Measurements from ENCODE around the gene HSBP1. TPM values are rescaled to one million over a fixed set of nuclear protein-coding genes. Genes with fewer than 3 reads are reported as not detected.

HSBP1 gene
- total and polyA plus RNA-seq, 2 of the 8 experiments (the other 6 are each of a cell fraction or from before 2014, with no cell fraction given), result 78.4 to 219 TPM

DNA sequence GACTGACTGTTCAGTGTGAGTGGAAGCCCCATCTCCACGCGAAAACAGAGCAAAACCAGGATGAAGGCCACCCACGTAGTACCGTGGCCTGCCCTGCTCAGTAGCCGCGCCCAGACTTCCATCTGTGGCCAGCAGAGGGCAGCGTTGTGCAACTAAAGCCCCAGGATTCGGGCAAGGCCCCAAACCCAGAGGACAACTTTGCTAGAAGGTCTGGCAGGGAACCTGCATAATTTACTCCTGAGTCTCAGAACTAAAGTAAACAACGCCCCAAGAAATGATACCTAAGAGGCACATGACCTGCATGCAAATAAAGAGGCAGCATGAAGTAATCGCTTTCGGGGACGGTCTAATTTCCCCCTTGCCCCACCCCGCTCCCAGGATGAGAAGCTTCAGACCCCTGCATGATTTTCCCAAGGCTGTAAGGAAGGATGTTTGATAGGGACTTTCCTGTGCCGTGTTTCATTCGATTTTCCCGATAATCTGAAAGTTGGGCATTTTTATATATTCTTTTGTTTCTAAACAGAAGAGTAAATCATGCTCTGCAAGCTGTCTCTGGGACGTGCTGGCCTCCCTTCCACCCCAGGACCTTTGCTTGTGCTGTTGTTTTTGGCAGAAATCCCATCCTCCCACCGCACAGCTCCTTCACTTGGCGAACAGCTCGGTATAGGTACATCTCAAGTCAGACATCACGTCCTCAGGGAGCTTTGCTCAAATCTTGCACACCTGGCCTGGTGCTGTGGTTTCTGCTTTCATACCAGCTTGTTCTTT lies 18.6 kb downstream of the HSBP1 start:
- Histone ChIP-seq H4K20me1 (replicated peaks in 1 of 2; ENCODE audit: control insufficient read depth in 1 of 2, insufficient read depth in 2 of 2, low read length in 2 of 2) (no peaks in the 10 kb centered on the region), H3K14ac (ENCODE audit: insufficient read length) (no peak overlapping the region), H2BK120ac (replicated peaks; ENCODE audit: low read depth, low read length) (peak overlapping the region; percentile 58), H3K56ac (replicated peaks; ENCODE audit: insufficient read length, low read depth, low read length) (no peak overlapping the region), H2AFZ (ENCODE audit: low read length) (peak overlapping the region; percentile 91), H3K23me2 (ENCODE audit: low read depth, low read length) (no peaks in the 10 kb centered on the region), H4K91ac (replicated peaks; ENCODE audit: insufficient read length, low read length) (peak overlapping the region; percentile 97), H3K4me2 (ENCODE audit: insufficient read depth in 1 of 2, low read depth in 2 of 2, low read length in 2 of 2) (no peak overlapping the region), H3K79me2 (ENCODE audit: control insufficient read depth in 1 of 2, insufficient read depth in 2 of 2, low read length in 2 of 2) (no peaks in the 10 kb centered on the region), H3K18ac (ENCODE audit: extremely low read depth, low read length) (peak overlapping the region; percentile 78; the same call in 1 of the 2 replicates), H3K23ac (ENCODE audit: insufficient read length) (no peak overlapping the region), H2AK5ac (ENCODE audit: low read depth, low read length) (peak overlapping the region; percentile 41; the same call in 1 of the 2 replicates), H2BK15ac (ENCODE audit: low read length) (no peak overlapping the region), H3K79me1 (ENCODE audit: low read depth, low read length) (no peaks in the 10 kb centered on the region), H3K27ac (ENCODE audit: low read depth, low read length) (no peak overlapping the region; the same call in 1 of the 2 replicates), H3K9me3 (ENCODE audit: insufficient read depth in 2 of 2, low read depth in 1 of 2, low read length in 1 of 2) (no peaks in the 10 kb centered on the region), H3K27me3 (replicated peaks in 1 of 4; ENCODE audit: control insufficient read depth in 3 of 4, extremely low read depth in 1 of 4, insufficient read depth in 3 of 4, low read length in 3 of 4) (no peaks in the 10 kb centered on the region), H2BK12ac (ENCODE audit: low read depth, low read length) (peak overlapping the region; percentile 95), H3K36me3 (ENCODE audit: control insufficient read depth in 2 of 4, insufficient read depth in 4 of 4, low read length in 3 of 4) (no peaks in the 10 kb centered on the region), H3K4me1 (replicated peaks in 1 of 4; ENCODE audit: control insufficient read depth in 3 of 4, insufficient read depth in 4 of 4, low read length in 3 of 4) (peaks cover 6 to 11% (median 8%) of the 10 kb centered on the region in 4 experiments), H3K4me3 (ENCODE audit: extremely low read depth in 1 of 4, insufficient read depth in 2 of 4, low read depth in 3 of 4, low read length in 4 of 4) (no peak overlapping the region), H4K8ac (ENCODE audit: extremely low read depth, insufficient read depth, low read length) (no peak overlapping the region), H2BK5ac (ENCODE audit: low read depth, low read length) (peak overlapping the region; percentile 30; the same call in 1 of the 2 replicates), H4K5ac (ENCODE audit: insufficient read length, low read depth, low read length) (peak overlapping the region; percentile 55), H3K4ac (replicated peaks; ENCODE audit: insufficient read length, low read depth, low read length) (peak overlapping the region; percentile 89), H2BK20ac (ENCODE audit: low read length) (no peak overlapping the region), H3K9ac (replicated peaks in 1 of 4; ENCODE audit: extremely low read depth in 1 of 4, low read depth in 3 of 4, low read length in 3 of 4) (no peak overlapping the region)
- FAIRE-seq (peak; percentile 94), DNase-seq (ENCODE audit: low read depth in 1 of 2, low spot score in 2 of 2) (peak in 1 of 2 experiments; percentile 97)
- ChIA-PET CTCF (ENCODE audit: partially characterized antibody) (interaction anchor here (0.7 to 5.5 kb wide), 28 partner anchors 10 to 129 kb away, joined by 3 to 67 read pairs (median 6); no protein-coding TSS in a partner anchor), POLR2A (ENCODE audit: partially characterized antibody) (interaction anchor here (1.2 kb wide), 1 partner anchor 59 kb away, joined by 3 read pairs; no protein-coding TSS in a partner anchor)
- WGBS, 2 experiments (ENCODE audit: extremely low coverage in 1 of 2, insufficient coverage in 1 of 2, insufficient read length in 1 of 2, insufficient replicate concordance in 2 of 2, low coverage in 1 of 2, low lambda C conversion rate in 2 of 2, missing lambda C conversion rate in 1 of 2), result 53% methylated on average over 21 of the region's 21 CpGs; no CpG with 5 or more reads in 1 of the 2 experiments
- TF ChIP-seq SP4 (IDR thresholded peaks at IDR 0.05; ENCODE audit: low read length) (no peak), KDM1A (IDR thresholded peaks at IDR 0.05; ENCODE audit: borderline replicate concordance, low read length) (peak; percentile 92), HDAC2 (IDR thresholded peaks at IDR 0.05; ENCODE audit: borderline replicate concordance in 1 of 2, low read depth in 2 of 2, low read length in 2 of 2) (peak in 1 of 2 experiments; percentile 90; a peak in 2 of 4 replicates), ASH2L (IDR thresholded peaks at IDR 0.05; ENCODE audit: low read length) (no peak), EZH2 (IDR thresholded peaks at IDR 0.05; ENCODE audit: low read depth, low read length, severe bottlenecking) (no peak), SP1 (IDR thresholded peaks at IDR 0.05; ENCODE audit: low read depth, low read length) (no peak), MAFK (IDR thresholded peaks at IDR 0.05; ENCODE audit: low read depth, low read length) (no peak), CHD2 (IDR thresholded peaks at IDR 0.05; ENCODE audit: low read length) (no peak), YY1 (IDR thresholded peaks at IDR 0.05; ENCODE audit: low read depth, low read length) (0 out of 2 replicates have a peak, but pooled peaks have one; percentile 53), CBX5 (IDR thresholded peaks at IDR 0.05; ENCODE audit: low read depth, low read length) (no peak)
- TF ChIP-seq, protein P1, sequence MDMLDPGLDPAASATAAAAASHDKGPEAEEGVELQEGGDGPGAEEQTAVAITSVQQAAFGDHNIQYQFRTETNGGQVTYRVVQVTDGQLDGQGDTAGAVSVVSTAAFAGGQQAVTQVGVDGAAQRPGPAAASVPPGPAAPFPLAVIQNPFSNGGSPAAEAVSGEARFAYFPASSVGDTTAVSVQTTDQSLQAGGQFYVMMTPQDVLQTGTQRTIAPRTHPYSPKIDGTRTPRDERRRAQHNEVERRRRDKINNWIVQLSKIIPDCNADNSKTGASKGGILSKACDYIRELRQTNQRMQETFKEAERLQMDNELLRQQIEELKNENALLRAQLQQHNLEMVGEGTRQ (IDR thresholded peaks at IDR 0.05; ENCODE audit: low read length), result no peak

All from H1 (cell line).